Transverse colon (tissue), 4 donors: ENCODE results near the gene FBXO31. TPM values are rescaled to one million over a fixed set of nuclear protein-coding genes. Genes with fewer than 3 reads are reported as not detected.
A peak's percentile ranks its signal among the peaks of the same experiment; 100 is the strongest.
"Not testable (repeated sequence)": the region's sequence is repeated elsewhere in the genome, so short reads cannot be mapped to it uniquely, and the experiment has no call there.

Experiments
- DNase-seq: peaks from one replicate; pipeline ENCODE4 v3.0.0-alpha.2; 2019
- H3K27ac ChIP-seq, 4 donors: fragments of 200-600 bp; sonication (generic); 2 replicates each; pipeline ENCODE4 v1.5.1; 2016 to 2018; ENCODE audit warnings: inconsistent platforms in 4 of 4
- H3K27me3 ChIP-seq: fragments of 200-600 bp; sonication (generic); 2 replicates; pipeline ENCODE4 v1.5.1; 2017; ENCODE audit warnings: inconsistent platforms
- H3K36me3 ChIP-seq, 4 donors: fragments of 200-600 bp; sonication (generic); 2 replicates each; pipeline ENCODE4 v1.5.1; 2017 to 2019; ENCODE audit warnings: inconsistent platforms in 4 of 4
- H3K4me1 ChIP-seq, 4 donors: fragments of 200-600 bp; sonication (generic); 2 replicates each; pipeline ENCODE4 v1.5.1; 2017 to 2020; ENCODE audit warnings: inconsistent platforms in 4 of 4
- H3K4me3 ChIP-seq, 4 donors: fragments of 200-600 bp; sonication (generic); 1 replicate in 1 of 4; 2 replicates in 3 of 4; pipeline versions ENCODE4 v1.5.1 to v1.6.1; 2017 to 2019; ENCODE audit warnings: inconsistent platforms in 4 of 4
- H3K9me3 ChIP-seq, 2 donors: fragments of 200-600 bp; sonication (generic); 2 replicates each; pipeline ENCODE4 v1.5.1; 2017 to 2019; ENCODE audit warnings: inconsistent platforms in 2 of 2
- EP300 ChIP-seq: sonication (generic); formaldehyde crosslinking; IDR thresholded peaks from one replicate; pipeline ENCODE4 v1.6.1; 2017; ENCODE audit warnings: antibody characterized with exemption, low read depth
- POLR2A ChIP-seq: fragments of 450-650 bp; IDR thresholded peaks from one replicate; pipeline ENCODE4 v1.6.1; 2016; ENCODE audit warnings: antibody characterized with exemption, mild to moderate bottlenecking, moderate library complexity
- POLR2AphosphoS5 ChIP-seq, 3 donors: sonication (generic); formaldehyde crosslinking; IDR thresholded peaks; one replicate each; pipeline ENCODE4 v1.6.1; 2016; ENCODE audit warnings: antibody characterized with exemption in 3 of 3
- WGBS, 2 donors: methylation state at CpG; one replicate each; pipeline ENCODE4 v1.1.5; 2018; ENCODE audit warnings: low coverage in 1 of 2; 5-methylcytosine and 5-hydroxymethylcytosine counted together
- in situ Hi-C, 4 donors: fragments of 200-750 bp; cut with MboI; loops; one replicate each; pipeline versions ENCODE4 v1.15.0 to v1.15.1; 2017; ENCODE audit warnings: low sequenced_read_pairs in 3 of 4, low pct_ligation_motif_present in 1 of 4, low pct_unique_long_range_greater_than_20kb in 1 of 4
- intact Hi-C: fragments of 100-400 bp; cut with DNase I; formaldehyde crosslinking; loops from one replicate; pipeline ENCODE4 v1.15.1; 2023; ENCODE audit warnings: low total_unique reads
- total RNA-seq, 4 donors: library from RNA; depleted of rRNA; stranded (reverse); fragments of >200 nt; gene quantifications; one replicate each; pipeline ENCODE4 v1.1.0, GENCODE V29; 2016
- TF ChIP-seq, protein P1 (sequence below), 5 experiments: fragments of 200-600 bp in 3 of 5; fragments of 450-650 bp in 2 of 5; sonication (generic) in 3 of 5; IDR thresholded peaks; 1 replicate in 2 of 5; 2 replicates in 3 of 5; pipeline ENCODE4 v1.5.1; 2016 to 2017; ENCODE audit warnings: antibody characterized with exemption in 5 of 5, inconsistent platforms in 3 of 5, mild to moderate bottlenecking in 2 of 5, moderate library complexity in 1 of 5

FBXO31 gene
- total RNA-seq, 4 donors from 2014 or later: 83.6 to 403 (median 224) TPM

GRCh38 chr16:87391950-87392820 is 8.6 kb upstream of the FBXO31 start, which contains the start of gene MAP1LC3B:
MAP1LC3B (plus strand) TSS chr16:87392336; CDS start chr16:87392428, 92 bp downstream.
- Histone ChIP-seq H3K27ac (peak within 1 kb of the TSS; percentile 96 to 100 (median 98)), H3K4me1 (peaks cover 28 to 52% (median 43%) of the 10 kb centered on the region in 4 donors), H3K4me3 (peak within 1 kb of the TSS; percentile 66 to 96 (median 82)), H3K27me3 (no peaks in the 10 kb centered on the region), H3K9me3 (no peaks in the 10 kb centered on the region), H3K36me3 (no peaks in the 10 kb centered on the region)
- 0% methylated on average over 25 of the region's 113 CpGs; no CpG with 5 or more reads in 1 of the 2 donors for WGBS, 2 donors
- in situ Hi-C loops (loop anchor here in 2 of 4 donors (10.0 kb wide), 2 partner anchors 67 to 243 kb away; no protein-coding TSS in a partner anchor), intact Hi-C loops (loop anchor here (5.0 kb wide), 1 partner anchor 75 kb away; the partner anchor contains the start of gene C16orf95)
- TF ChIP-seq POLR2A (peak; percentile 99), EP300 (no peak), POLR2AphosphoS5 (IDR thresholded peaks at IDR 0.05) (peak; percentile 97 to 100 (median 100))
- TF ChIP-seq, protein P1, sequence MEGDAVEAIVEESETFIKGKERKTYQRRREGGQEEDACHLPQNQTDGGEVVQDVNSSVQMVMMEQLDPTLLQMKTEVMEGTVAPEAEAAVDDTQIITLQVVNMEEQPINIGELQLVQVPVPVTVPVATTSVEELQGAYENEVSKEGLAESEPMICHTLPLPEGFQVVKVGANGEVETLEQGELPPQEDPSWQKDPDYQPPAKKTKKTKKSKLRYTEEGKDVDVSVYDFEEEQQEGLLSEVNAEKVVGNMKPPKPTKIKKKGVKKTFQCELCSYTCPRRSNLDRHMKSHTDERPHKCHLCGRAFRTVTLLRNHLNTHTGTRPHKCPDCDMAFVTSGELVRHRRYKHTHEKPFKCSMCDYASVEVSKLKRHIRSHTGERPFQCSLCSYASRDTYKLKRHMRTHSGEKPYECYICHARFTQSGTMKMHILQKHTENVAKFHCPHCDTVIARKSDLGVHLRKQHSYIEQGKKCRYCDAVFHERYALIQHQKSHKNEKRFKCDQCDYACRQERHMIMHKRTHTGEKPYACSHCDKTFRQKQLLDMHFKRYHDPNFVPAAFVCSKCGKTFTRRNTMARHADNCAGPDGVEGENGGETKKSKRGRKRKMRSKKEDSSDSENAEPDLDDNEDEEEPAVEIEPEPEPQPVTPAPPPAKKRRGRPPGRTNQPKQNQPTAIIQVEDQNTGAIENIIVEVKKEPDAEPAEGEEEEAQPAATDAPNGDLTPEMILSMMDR (IDR thresholded peaks at IDR 0.05): no peak
- peak; percentile 98 for DNase-seq

GRCh38 chr16:87391324-87391949 is 7.9 kb upstream of the FBXO31 start:
- H3K9me3 ChIP-seq: no peaks in the 10 kb centered on the region
- H3K4me1 ChIP-seq: peaks cover 33 to 60% (median 49%) of the 10 kb centered on the region in 4 donors
- in situ Hi-C loops (loop anchor here in 2 of 4 donors (10.0 kb wide), 2 partner anchors 67 to 243 kb away; no protein-coding TSS in a partner anchor), intact Hi-C loops (loop anchor here (5.0 kb wide), 1 partner anchor 74 kb away; the partner anchor contains the start of gene C16orf95)
- DNase-seq: peak; percentile 65
- WGBS, 2 donors: 9% methylated on average over 38 of the region's 44 CpGs; no CpG with 5 or more reads in 1 of the 2 donors
- H3K4me3 ChIP-seq: peak overlapping the region; percentile 32 to 96 (median 80)
- H3K27me3 ChIP-seq: no peaks in the 10 kb centered on the region
- no peaks in the 10 kb centered on the region for H3K36me3 ChIP-seq
- TF ChIP-seq, protein P1 (IDR thresholded peaks at IDR 0.05): peak in 1 of 5 experiments; percentile 23
- no peak for TF ChIP-seq POLR2A
- H3K27ac ChIP-seq: peak overlapping the region; percentile 96 to 100 (median 98)

GRCh38 chr16:87390641-87391323 is 7.2 kb upstream of the FBXO31 start:
- in situ Hi-C loops: loop anchor here in 2 of 4 donors (10.0 kb wide), 2 partner anchors 66 to 244 kb away; no protein-coding TSS in a partner anchor

GRCh38 chr16:87389914-87390313 is 6.3 kb upstream of the FBXO31 start:
- 84 to 94% methylated on average over 8 to 9 of the region's 9 CpGs for WGBS, 2 donors
- intact Hi-C loops: loop anchor here (5.0 kb wide), 2 partner anchors 73 to 477 kb away; partner anchors contain the start of genes C16orf95 and SLC7A5
- H3K9me3 ChIP-seq, H3K36me3 ChIP-seq, DNase-seq, H3K4me3 ChIP-seq, H3K27me3 ChIP-seq: not testable (repeated sequence)
- Histone ChIP-seq H3K27ac (peak overlapping the region in 3 of 4 donors; percentile 95 to 98 (median 96)), H3K4me1 (peaks cover 29 to 61% (median 46%) of the 10 kb centered on the region in 4 donors)
- in situ Hi-C loops: loop anchor here in 2 of 4 donors (10.0 kb wide), 2 partner anchors 65 to 245 kb away; no protein-coding TSS in a partner anchor

More at GRCh38 chr16:87390641-87391323, 7.2 kb upstream of the FBXO31 start:
- Histone ChIP-seq H3K27ac (peak overlapping the region; percentile 96 to 100 (median 98)), H3K27me3 (no peaks in the 10 kb centered on the region), H3K4me1 (peaks cover 33 to 67% (median 50%) of the 10 kb centered on the region in 4 donors), H3K36me3 (no peaks in the 10 kb centered on the region), H3K4me3 (peak overlapping the region in 2 of 4 donors; percentile 66 to 95), H3K9me3 (no peaks in the 10 kb centered on the region)
- no peak for DNase-seq
- TF ChIP-seq POLR2A (no peak), EP300 (no peak), POLR2AphosphoS5 (IDR thresholded peaks at IDR 0.05) (no peak)
- TF ChIP-seq, protein P1 (IDR thresholded peaks at IDR 0.05): no peak
- WGBS, 2 donors: 96 to 100% methylated on average over 2 to 24 of the region's 24 CpGs
- intact Hi-C loops: loop anchor here (5.0 kb wide), 1 partner anchor 73 kb away; the partner anchor contains the start of gene C16orf95
